Dendritic cell treated with granulocyte-macrophage colony-stimulating factor and Interleukin-4, amounts not matched to agents 40 ng/mL and 50 ng/mL, for 4 days (primary cell): ENCODE results near the gene TNFRSF8.

Source experiments
- H3K27ac Mint-ChIP-seq: one replicate; pipeline ENCODE4 v1.8.0; 2022; ENCODE audit warnings: mild to moderate bottlenecking, mixed read lengths
- H3K27me3 Mint-ChIP-seq: one replicate; pipeline ENCODE4 v1.8.0; 2022; ENCODE audit warnings: mild to moderate bottlenecking, mixed read lengths
- H3K36me3 Mint-ChIP-seq: one replicate; pipeline ENCODE4 v1.8.0; 2022; ENCODE audit warnings: low read depth, mixed read lengths
- H3K4me1 Mint-ChIP-seq: one replicate; pipeline ENCODE4 v1.8.0; 2022; ENCODE audit warnings: low read depth, mixed read lengths
- H3K4me3 Mint-ChIP-seq: one replicate; pipeline ENCODE4 v1.8.0; 2022; ENCODE audit warnings: mild to moderate bottlenecking, moderate library complexity, mixed read lengths
- H3K9me3 Mint-ChIP-seq: one replicate; pipeline ENCODE4 v1.8.0; 2022; ENCODE audit warnings: mixed read lengths
- intact Hi-C: fragments of 100-400 bp; cut with micrococcal nuclease; formaldehyde crosslinking; loops from one replicate; pipeline ENCODE4 v1.15.0; 2022

The TNFRSF8 gene

DNA sequence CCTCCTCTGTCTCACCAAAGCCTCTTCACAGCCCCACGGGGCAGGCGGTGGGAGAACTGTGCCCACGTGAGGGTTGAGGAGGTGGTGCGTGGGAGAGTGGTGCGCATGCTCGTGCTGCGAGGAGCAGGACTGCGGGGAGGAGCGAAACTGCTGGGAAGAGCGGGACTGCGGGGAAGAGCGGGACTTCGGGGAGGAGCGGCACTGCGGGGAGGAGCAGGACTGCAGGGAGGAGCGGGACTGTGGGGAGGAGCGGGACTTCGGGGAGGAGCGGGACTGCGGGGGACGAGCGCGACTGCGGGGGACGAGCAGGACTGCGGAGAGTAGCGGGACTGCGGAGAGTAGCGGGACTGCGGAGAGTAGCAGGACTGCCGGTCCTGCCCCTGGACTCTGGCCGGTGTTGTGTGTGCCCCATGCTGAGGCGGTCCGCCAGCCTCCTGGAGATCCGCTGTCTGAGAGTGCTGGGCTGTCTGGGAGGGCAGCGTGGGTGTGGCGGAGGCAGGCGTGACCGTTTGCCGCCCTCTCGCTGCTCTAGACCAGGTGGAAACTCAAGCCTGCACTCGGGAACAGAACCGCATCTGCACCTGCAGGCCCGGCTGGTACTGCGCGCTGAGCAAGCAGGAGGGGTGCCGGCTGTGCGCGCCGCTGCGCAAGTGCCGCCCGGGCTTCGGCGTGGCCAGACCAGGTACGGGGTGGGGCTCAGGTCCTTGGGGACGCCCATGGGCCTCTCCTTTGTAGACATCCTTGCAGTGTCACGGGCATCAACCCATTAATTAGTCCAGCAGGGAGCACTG, 128.3 kb downstream of the TNFRSF8 start:
- Mint-ChIP-seq H3K27ac (peak overlapping the region; percentile 75), H3K4me1 (peaks cover 93% of the 10 kb centered on the region), H3K4me3 (no peak overlapping the region), H3K36me3 (peaks cover 92% of the 10 kb centered on the region), H3K9me3 (no peaks in the 10 kb centered on the region), H3K27me3 (no peaks in the 10 kb centered on the region)
- intact Hi-C loops: no loop called here
